GM21390 (cell line): Measurements from ENCODE around the gene CYTH3.

ENCODE experiments used
- ATAC-seq: cut with Tn5 transposase; IDR thresholded peaks from one replicate; pipeline ENCODE4 v1.9.1; 2021; ENCODE audit not compliant: unreplicated experiment

CYTH3 gene

DNA sequence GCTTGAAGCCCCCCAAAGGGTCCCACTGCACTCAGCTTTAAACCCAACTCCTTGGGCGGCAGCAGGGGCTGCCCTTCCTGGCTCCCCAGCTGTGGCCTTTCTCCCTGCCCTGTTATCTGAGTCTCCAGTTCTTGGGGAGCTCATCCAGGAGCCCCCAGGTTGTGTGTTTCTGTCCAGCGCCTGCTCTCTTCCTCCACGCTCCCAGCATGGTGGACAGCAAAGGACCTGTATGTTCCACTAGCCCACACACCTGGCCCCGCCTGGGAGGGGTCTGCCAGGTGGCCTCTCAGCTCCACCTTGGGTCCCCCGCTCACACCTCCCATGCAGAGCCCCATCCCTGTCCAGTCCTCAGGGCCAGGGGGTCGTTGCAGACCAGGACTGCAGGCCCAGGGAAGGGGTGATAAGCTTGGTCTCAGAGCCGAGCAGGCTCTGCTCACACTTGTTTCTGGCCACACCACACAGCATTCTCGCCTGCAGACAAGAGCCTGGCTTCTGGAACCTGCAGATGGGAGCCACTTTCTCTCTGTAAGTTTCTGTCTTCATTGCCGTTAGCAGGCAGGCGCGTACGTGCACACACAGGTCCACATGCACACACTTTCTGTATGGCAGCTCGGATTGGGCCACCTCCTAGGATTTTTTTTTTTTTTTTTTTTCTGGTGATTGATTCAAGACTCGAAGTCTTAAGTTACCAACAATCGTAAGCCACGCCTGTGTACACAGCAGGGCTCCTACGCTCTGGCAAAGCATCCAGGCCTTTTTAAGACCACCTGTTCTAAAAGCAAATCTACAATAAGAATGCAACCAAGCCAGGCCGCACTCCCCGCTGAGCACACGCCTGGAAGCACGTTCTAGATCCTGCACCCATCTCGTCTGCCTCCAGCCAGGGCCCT lies 104.6 kb downstream of the CYTH3 start:
- no peak for ATAC-seq

DNA sequence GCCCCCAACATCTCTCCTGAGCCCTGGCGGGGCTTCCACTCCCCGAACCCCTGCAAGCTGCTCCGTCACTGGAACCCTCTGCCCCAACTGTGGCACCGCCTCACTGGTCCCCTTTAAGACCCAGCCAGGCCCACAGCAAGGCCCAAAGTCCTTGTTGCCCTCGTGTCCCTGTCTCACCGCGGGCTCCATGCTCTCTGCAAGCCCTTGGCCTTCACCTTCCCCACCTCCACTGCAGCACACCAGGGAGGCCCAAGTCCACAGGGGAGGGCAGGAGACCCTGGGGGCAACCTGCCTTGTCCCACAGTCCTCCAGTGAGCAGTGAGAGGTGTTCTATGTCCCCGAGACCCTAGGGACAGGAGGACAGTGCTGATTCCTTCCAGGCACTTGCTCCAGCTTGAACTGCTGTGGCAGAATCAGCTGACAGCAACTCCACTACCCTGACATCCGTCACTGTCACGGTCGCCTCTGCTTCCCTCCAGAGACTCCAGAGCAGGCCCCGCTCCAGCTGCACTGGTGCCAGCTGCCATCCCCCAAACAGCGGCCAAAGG lies 105.3 kb downstream of the CYTH3 start:
- ATAC-seq = no peak

DNA sequence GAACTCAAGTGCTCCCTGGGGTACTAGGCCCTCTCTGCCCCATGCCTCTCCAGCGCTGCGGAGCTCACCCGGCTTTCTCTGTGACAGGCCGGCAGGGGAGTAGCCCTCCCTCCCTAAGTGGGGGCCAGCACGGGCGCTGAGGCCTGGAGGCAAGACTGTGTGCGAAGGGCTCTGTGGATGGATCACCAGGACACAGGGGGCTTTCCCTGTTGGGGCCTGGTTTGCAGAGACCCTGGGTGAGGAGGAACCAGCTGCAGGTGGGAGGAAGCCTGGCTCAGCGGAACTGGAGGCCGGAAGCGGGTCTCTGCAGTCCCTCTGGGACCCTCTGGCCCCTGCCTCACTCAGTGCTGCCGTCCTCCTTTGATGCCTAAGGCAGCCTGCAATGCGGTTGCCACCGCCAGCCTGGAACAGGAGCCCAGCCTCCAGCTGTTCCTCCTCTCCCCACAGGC lies 106.0 kb downstream of the CYTH3 start:
- ATAC-seq = no peak

DNA sequence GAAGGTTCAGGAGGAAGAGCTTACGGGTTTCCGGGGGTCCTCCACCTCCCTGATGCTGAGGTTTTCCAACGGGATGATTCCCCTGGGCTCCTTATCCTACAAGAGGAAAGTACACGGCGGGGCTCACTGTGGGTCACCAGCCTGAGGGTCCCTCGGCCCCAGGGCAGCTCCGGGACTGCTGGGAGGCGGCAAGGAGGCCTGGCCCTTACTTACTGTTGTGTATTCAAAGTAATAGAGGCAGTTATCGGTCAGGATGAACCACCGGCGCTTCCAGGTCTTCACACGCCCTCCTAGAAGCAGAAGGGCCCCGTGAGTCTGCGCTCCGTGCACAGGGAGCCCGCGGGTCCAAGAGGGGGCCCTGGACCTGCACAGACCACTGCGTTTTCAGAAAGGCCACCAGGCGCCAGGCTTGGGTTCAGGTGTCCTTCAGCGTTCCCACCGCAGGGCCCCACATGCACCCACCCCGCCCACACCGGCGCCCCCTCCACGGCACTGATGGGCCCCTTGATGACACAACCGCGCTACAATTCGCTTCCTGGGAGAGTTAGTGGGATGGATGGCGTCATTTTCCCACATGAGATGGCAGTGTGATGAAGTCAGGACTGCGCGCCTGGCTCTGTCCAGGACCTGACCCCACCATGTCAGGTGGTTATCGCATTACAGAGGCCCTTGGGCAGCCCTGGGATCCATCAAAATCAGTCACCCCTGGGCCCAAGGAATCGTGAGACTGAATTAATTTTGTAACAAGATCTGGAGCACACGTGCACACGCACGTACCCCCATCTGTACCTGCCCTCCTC lies 106.7 kb downstream of the CYTH3 start:
- no peak for ATAC-seq

DNA sequence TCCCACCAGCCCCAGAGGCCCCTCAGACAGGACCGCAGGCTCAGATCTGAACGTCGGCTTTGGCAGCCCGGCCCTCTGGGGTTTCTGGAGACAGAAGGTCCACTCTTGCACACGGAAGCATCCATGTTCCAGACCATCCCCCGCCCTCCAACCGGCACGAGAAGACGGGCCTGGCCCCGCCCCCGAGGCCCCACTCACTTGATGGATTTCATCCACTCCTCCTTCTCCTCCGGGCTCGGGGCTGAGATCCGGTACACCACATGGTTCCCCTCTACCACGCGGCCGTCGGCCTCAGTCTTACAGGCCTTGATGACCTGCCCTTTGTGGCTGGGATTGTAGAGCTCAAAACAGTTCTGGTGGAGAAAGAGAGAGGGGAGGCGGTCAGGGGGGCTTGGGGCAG lies 107.3 kb downstream of the CYTH3 start:
- no peak for ATAC-seq

DNA sequence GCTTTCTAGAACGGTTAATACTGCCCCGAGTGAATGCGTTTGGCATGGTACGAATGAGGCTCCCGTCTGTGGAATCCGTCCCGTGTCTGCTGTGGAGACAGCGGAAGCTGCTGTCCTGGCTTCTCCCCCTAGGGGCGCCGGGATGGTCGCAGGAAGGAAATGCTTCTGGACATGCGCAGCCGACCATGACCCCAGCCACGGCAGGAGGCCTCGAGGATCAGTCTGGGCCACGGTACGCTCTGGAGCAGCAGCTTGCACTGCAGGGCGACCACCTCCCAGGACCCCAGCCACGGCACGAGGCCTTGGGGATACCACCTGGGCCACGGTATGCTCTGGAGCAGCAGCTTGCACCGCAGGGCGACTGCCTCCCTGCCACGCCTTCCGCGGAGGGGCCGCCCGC lies 107.9 kb downstream of the CYTH3 start:
- no peak for ATAC-seq

DNA sequence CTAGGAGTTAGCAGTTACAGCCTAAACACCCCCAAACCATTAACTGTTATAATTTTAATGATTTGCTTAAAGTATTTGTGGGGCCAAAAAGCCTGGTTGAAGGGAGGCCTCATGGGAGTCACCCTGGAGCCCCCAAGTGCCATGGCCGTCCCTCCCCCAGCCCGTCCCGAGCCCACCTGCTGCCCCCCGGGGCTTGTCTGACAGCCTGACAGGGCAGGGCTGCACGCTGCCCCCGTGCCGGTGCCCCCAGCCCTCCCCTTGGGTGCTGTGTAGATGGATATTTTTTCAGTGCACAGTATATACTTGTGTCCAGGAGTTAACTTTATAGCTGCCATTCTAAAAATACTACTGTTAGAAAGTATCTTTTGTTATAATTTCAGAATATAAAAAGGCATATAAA lies 108.4 kb downstream of the CYTH3 start:
- no peak for ATAC-seq

DNA sequence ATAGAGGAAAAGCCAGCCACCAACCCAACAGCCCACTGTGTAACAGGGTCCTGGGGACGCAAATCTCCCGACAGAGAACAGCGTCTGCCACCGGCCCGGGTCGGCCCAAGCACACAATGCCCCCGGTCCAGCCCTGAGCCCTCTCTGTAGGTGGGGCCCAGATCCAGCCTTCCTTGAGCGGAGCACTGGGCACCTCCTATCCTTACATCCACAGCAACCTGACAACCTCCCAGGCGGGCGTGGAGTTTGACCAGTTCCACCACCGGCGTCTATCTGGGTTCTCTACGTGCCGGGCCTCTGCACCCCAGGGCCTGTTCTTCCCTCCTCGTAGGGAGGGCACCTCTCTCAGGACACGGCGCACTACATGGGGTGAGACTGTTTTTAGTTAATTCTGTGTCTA lies 109.0 kb downstream of the CYTH3 start:
- no peak for ATAC-seq

DNA sequence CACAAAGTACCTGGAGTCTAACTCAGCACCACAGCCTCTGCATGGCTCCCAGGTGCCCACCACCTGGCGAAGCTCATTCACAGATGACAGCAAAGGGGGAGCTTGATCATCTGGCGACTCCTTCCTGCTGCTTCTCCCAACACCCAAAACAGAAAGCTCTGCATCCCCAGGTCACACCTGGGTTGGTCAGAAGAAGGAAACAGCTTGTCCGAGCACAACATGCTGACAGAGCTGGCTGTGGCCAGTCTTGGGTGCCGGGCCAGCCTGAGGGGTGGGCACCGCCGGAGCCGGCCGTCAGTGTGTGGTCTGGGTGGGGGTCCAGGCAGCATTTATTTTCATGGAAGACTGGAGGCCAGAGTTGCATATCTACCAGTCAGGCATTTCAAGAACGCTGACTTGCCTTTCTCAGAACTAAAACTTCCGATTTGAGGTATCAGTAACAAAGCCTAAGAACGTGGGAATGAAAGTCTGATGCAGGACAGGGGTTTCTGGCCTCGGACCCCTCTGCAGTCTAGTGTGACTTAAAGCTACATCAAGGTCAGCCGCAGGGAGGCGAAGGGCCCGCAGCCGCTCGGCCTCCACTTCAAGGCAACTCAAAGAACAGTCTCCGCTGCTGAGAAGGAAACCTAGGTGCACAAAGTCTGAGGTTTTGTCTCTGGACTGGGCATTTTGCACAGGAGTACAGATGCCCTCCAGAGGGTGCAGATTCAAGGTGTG lies 109.6 kb downstream of the CYTH3 start:
- ATAC-seq = no peak

DNA sequence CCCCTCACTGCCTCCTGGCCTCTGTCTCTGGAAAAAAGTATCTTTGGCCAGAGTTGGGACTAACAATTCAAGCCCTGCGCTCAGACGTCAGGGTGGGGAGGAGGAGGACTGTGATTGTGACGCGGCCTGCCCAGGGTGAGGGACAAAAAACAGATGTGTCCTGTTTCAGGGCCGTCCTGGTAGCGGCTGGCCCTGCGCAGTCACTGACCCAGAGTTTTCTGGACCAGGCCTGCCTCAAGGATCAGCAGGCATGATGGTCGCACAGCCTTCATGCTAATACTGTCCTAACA lies 110.1 kb downstream of the CYTH3 start:
- no peak for ATAC-seq

DNA sequence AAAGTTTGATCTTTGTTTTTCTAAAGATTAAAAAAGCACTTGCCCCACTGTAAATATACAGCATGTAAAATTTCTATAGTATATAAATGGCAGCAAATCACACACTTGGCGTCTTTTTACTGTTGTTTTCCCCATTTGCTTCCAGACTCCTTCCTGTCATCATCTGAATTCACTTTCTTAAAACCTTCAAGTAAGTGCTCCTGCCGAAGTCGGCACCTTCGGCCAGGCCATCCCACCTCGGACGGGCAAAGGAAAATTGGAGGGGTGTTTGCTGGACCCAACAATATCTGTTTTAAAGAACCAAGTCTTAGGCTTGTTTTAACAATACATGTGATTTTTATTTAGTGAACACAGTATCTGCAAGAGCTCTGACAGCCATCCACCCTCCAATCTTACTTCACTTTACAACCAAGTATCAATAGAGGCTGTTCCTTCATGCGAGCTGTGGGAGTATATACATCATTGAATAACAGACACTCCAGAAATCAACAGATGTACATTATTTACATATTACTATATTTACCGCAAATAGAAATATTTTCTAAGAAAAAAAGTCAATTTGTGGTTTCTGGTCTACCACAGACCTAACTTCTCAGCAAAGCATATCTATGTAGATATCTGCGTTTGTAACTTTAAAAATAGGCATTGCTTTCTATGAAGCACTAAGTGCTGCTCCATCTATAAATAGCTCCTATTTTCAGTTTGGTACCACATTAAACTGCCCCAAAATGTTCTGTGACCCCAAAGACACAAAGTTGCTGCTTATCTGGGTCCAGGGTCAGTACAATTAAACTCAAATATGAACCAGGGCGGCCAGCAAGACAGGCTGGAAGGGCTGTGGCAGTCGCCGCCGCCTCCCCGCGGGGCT lies 110.7 kb downstream of the CYTH3 start:
- peak; percentile 79 for ATAC-seq

DNA sequence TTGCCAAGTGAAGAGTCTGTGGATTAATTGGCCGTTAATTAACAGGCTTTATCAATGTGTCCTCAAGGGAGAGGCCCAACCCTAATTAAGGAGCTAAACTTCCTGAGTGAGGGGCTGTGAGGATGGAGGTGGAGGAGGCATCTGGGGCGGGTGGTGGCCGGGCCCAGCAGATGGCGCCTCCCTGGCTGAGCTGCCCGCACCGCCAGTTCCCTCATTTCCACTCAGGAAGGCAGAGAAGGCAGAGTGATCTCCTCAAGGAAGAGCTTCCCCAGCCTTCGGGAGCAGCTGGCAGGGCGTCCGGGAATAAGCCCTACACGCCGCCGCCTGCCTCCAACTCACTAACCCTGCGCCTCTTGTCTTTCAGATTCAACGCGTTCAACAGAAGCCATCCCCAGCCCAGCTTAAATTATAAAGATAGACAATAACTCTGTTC lies 112.2 kb downstream of the CYTH3 start:
- ATAC-seq = no peak

DNA sequence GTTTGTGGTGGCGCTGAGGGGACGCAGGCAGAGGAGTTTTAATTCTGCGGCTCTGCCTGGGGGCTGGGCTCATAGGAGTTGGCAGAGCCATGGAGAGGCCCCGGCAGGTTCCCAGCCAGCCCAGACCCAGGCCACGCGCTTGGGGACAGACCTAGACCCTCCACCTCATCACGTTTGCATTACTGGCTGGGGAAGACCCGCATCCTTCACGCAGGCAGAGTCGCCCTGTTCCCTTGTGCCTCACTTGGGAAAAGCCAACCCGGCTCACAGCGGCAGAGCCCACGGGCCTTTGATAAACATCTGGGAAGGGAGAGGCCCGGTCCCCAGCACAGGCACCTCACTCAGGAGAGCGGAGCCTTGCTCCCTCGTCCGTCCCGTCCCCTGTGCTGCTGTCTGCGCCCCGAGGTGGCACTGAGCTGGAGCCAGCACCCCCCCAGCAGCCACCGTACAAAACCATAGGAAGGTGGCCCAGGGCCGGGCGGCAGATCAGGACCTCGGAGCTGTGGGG lies 112.8 kb downstream of the CYTH3 start:
- ATAC-seq = no peak

DNA sequence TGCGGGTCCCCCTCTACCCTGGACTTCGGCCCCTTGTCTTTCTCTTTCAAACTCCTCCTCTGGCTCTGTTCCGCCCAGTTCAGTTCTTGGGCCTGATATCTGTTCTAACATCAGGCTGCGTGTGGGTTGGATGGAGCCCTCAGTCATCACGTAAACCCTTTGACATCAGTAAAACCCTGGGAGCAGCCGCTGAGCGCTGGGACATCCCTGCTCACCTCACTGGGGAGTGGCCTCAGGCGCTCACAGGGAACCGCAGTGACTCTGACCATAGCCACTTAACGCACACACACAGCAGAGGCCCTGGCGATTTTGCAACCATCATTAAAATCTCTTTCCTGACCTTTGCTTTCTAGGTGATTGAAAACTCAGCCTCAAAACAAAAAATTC lies 113.3 kb downstream of the CYTH3 start:
- ATAC-seq = no peak

DNA sequence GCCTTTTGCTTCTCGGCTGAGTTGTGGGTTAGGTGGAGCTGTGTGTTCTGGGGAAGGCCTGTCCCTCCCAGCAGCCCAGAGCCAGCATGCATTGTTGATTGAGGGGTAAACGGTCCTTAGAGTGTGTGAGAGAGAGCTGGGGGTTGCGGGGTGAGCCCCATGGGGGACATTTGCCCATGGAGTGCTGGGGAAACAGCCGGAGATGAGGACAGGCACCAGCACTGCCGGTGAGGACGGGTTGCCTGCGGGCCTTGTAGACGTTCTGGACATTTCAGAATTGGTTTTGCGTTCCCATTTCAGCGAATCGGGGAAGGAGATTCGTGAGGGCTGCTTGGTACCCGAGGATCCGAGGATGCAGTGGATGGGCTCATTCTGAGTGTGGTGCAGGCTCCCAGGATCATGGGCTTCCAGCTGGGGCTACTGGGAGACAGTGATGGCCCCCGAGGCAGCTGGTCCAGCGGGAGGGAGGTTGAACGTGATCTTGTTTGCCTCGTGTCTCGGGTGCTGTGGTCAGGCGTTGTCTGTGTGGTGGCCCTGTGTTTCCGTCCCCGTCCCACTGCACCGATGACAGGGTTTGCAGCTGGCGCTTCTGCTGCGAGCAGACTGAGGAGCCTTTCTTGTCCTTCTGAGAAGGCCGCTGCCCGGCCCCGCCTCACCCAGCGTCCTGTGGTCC lies 113.9 kb downstream of the CYTH3 start:
- ATAC-seq = no peak

DNA sequence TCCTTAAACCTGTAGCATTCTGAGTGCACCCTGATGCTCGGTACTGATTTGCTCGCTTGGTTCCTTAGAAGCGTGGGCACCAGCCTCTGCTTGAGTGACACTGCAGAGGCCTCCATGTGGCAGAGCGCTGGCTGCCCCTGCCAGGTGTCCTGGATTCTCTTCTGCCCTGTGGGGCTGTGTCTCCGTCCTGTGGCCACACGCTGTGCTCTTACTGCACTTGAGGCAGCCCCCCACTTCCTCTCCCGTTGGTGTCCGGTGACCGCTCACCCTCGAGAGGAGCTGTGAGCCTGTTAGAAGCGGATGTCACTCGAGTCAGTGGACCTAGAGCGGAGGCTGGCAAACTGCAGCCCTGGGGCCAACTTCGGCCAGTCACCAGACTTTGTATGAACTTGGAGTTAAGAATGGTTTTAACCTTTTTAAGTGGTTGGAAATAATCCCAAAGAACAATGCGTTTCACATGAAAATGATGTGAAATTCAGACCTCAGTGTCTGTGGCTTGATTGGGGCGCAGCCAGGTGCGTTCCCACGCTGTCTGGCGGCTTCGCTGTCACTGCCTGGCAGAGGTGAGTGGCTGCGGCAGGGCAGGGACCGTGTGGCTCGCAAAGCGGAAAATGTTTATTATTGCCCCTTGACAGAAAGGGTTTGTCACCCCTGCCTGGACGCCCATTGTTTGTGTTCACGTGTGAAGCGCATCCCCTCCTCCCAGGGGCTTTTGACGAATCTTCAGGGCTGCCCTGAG lies 114.6 kb downstream of the CYTH3 start:
- ATAC-seq = no peak

DNA sequence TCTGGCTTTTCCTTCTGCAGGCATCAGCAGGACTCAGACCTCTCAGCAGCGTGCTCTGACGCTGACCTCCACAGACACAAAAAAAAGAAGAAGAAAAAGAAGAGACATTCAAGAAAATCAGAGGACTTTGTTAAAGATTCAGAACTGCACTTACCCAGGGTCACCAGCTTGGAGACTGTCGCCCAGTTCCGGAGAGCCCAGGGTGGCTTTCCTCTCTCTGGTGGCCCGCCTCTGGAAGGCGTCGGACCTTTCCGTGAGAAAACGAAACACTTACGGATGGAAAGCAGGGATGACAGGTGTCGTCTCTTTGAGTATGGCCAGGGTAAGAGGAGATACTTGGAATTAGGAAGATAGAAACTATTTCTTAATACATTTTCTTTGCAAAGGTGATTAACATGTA lies 115.7 kb downstream of the CYTH3 start:
- no peak for ATAC-seq

DNA sequence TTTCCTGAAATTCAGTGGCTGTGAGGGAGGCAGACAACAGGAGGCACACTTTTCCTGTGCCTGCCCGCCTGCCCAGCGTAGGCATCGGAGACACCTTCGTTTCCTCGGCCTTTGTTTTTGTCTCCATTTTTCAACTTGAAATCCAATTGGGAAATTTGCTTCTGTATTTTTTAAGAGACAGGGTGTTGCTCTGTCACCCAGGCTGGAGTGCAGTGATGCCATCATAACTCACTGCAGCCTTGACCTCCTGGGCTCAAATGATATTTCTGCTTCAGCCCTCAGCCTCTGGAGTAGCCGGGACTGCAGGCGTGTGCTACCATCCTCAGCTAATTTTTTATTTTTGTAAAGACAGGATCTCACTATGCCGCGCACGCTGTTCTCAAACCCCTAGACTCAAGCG lies 116.8 kb downstream of the CYTH3 start:
- no peak for ATAC-seq
